ENCODE data around the gene TNF. TPM values are rescaled to one million over a fixed set of nuclear protein-coding genes. Genes with fewer than 3 reads are reported as not detected.

The TNF gene
- 1 to 10 TPM in 1 of 4 donors, under 1 TPM in 2, not detected in 1; 0.65 to 1.5 (median 0.96) TPM for total RNA-seq

- TF ChIP-seq, protein P1, sequence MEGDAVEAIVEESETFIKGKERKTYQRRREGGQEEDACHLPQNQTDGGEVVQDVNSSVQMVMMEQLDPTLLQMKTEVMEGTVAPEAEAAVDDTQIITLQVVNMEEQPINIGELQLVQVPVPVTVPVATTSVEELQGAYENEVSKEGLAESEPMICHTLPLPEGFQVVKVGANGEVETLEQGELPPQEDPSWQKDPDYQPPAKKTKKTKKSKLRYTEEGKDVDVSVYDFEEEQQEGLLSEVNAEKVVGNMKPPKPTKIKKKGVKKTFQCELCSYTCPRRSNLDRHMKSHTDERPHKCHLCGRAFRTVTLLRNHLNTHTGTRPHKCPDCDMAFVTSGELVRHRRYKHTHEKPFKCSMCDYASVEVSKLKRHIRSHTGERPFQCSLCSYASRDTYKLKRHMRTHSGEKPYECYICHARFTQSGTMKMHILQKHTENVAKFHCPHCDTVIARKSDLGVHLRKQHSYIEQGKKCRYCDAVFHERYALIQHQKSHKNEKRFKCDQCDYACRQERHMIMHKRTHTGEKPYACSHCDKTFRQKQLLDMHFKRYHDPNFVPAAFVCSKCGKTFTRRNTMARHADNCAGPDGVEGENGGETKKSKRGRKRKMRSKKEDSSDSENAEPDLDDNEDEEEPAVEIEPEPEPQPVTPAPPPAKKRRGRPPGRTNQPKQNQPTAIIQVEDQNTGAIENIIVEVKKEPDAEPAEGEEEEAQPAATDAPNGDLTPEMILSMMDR (IDR thresholded peaks at IDR 0.05) = no peak
- DNase-seq (ENCODE audit: low spot score) (no peak), ATAC-seq (ENCODE audit: low FRiP score) (no peak)
Measured at GRCh38 chr6:31575335-31575901, at the start of gene TNF. Gene TNF, plus strand, starts transcription at chr6:31575565. Its CDS starts 177 bp downstream, at chr6:31575742.

DNA sequence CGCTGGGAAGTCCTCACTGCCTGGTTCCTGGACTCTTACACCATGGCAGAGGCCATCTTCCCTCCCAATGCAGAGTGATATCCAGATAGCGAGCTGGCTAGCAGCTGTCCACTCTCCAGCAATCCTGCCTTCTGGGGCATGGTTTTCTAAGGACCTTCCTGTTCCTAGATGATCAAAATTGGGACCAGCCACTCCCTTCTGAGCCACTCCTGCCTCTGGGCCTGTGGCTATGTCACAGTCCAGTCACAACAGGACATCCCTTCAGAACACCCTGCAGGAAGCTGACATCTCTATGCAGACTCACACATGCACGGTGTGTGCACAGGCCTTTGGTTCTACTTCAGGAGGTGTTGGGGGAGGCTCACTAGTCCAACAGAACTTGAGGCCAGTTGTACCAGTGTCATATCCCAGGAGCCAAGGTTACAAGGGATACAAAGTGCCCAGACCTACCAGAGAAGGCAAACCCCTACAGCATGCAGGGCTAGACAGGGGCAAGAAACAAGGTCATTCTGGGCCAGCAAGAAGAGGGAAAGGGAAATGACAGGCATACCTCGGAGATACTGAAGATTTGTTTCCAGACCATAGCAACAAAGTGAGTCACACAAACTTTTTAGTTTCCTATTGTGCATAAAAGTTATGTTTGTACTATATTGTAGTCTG is 49.3 kb upstream of the TNF start:
- no peak for ATAC-seq (ENCODE audit: low FRiP score)
- no peak for DNase-seq (ENCODE audit: low spot score)
- TF ChIP-seq, protein P1 (IDR thresholded peaks at IDR 0.05) = no peak

DNA sequence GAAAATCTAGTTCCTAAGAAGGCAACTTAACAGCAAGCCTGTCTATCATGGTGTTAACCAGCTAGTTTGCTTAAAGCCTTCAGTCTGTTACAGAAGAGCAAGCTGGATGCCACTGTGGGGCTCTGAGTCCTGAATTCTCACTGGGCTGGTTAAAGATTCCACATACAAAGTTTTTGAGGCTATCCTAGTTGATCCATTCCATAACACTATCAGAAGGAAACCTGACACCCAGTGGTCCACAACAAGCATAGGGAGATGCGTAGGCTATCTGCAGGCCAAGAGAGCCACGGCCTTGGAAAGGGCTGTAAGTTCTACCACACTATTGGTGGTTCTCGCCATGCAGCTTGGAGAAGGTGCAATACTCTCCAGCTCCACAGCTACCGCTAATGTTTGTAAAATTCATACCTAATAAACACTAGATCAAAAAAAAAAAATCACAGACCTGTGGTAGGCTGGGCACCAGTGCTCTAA is 47.0 kb upstream of the TNF start:
- no peak for ATAC-seq (ENCODE audit: low FRiP score)
- TF ChIP-seq, protein P1 (IDR thresholded peaks at IDR 0.05) = no peak

DNA sequence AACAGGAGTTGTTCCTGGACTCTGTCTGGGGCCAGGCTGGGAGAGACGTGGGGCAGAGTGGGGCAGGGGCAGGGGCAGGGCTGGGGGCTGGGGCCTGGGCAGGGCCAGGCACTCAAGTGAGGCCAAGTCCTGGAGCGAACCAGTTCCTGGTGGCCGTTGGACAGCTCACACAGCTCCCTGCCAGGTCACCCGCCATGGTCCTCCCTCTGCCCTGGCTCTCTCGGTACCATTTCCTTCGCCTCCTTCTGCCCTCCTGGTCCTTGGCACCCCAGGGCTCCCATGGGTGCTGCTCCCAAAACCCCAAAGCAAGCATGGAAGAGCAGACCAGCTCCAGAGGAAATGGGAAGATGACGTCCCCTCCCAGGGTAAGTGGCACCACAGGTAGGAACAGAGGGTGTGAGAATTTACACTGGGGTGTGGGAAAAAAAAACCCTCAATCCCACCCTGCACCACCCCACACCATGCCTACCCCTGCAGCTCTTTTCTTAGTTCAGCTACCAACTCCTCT is 46.5 kb upstream of the TNF start, which contains the start of gene MCCD1:
Gene MCCD1, plus strand, starts transcription at position 142 of the 508 bp plus-strand sequence. Its CDS starts 53 bp downstream, at position 195.
- ATAC-seq (ENCODE audit: low FRiP score) (no peak), DNase-seq (ENCODE audit: low spot score) (no peak)
- TF ChIP-seq, protein P1 (IDR thresholded peaks at IDR 0.05) = no peak

More for the DNA sequence above, 47.0 kb upstream of the TNF start:
- DNase-seq (ENCODE audit: low spot score) = no peak

DNA sequence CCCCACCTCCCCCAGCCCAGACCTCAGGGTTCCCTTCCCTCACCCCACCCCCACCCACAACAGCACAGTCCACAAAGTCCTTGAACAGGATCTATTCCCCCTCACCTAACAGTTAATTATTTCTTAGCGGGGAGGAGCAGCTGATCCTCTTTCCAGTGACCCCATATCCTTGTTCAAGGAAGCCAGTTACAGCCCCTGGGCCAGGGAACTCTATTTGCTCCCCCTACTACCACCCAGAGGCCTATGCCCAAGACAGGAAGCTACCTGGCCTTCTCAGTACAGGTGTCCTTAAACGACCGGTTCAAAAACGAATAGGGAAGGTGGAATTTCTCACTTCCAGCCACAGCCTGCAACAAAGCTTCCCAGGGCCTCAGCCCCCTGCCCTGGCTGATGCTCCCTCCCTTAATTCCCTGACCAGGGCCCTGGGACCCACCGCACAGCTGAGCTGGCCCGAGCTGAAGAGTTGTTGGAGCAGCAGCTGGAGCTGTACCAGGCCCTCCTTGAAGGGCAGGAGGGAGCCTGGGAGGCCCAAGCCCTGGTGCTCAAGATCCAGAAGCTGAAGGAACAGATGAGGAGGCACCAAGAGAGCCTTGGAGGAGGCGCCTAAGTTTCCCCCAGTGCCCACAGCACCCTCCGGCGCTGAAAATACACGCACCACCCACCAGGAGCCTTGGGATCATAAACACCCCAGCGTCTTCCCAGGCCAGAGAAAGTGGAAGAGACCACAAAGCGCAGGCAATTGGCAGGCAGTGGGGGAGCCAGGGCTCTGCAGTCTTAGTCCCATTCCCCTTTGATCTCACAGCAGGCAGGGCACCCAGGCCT is 45.8 kb upstream of the TNF start:
- DNase-seq (ENCODE audit: low spot score) (no peak), ATAC-seq (ENCODE audit: low FRiP score) (no peak)
- TF ChIP-seq, protein P1 (IDR thresholded peaks at IDR 0.05) = no peak

DNA sequence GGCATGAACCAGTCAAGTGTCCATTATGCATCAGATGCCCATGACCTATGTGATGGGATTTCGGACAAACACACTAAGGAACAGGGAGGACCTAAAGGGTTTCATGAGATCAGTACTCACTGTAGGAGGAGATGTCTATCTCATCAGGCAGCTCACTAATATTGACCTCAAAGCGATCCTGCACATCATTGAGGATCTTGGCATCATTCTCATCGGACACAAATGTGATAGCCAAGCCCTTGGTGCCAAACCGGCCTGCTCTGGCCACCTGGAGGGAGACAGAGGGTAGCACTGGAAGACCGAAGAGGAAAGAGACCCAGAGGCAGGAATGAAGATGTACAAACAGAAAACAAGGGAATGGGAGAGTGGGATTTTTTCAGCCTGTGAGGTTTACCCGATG is 44.7 kb upstream of the TNF start:
- DNase-seq (ENCODE audit: low spot score) (no peak), ATAC-seq (ENCODE audit: low FRiP score) (no peak)
- TF ChIP-seq, protein P1 (IDR thresholded peaks at IDR 0.05) = no peak
